PC-3 (cell line): ENCODE data around the gene NCF4. TPM values are rescaled to one million over a fixed set of nuclear protein-coding genes. Genes with fewer than 3 reads are reported as not detected.

Experiments used
- ATAC-seq: fragments of 200-7000 bp; cut with Tn5 transposase; 2 replicates; pipeline ENCODE4 v1.9.1; 2020; ENCODE audit warnings: mild to moderate bottlenecking, moderate library complexity
- BruUV-seq: library from RNA; stranded (reverse); fragments of 400-500 nt; replicated peaks from 2 replicates; lab custom pipeline; 2021; lab: Mats Ljungman, UMichigan
- CTCF ChIA-PET: fragments of 300-600 bp; sonication (Branson Sonifier 250); formaldehyde crosslinking; loops from one replicate; lab custom pipeline; 2022; ENCODE audit warnings: antibody characterized with exemption; lab: Charles Lee
- POLR2A ChIA-PET: fragments of 300-600 bp; sonication (Branson Sonifier 250); formaldehyde crosslinking; loops from one replicate; lab custom pipeline; 2022; ENCODE audit warnings: antibody characterized with exemption; ENCODE audit not compliant: unreplicated experiment; lab: Charles Lee
- DNase-seq: peaks from one replicate; pipeline ENCODE4 v3.0.0-alpha.2; 2015
- H2AFZ ChIP-seq: fragments of 300-600 bp; sonication (generic); 2 replicates; pipeline ENCODE4 v1.6.0; 2016; ENCODE audit warnings: antibody characterized with exemption, low read length
- H3F3A ChIP-seq: fragments of 300-600 bp; sonication (generic); one replicate; pipeline ENCODE4 v1.6.0; 2017; ENCODE audit warnings: antibody characterized with exemption, low read length, control low read depth, mild to moderate bottlenecking; ENCODE audit not compliant: unreplicated experiment
- H3K27ac ChIP-seq: fragments of 300-600 bp; sonication (generic); 2 replicates; pipeline ENCODE4 v1.5.1; 2016; ENCODE audit warnings: mild to moderate bottlenecking, low read length
- H3K27me3 ChIP-seq: fragments of 300-600 bp; sonication (generic); 2 replicates; pipeline ENCODE4 v1.6.1; 2016; ENCODE audit warnings: low read length, mixed read lengths
- H3K36me3 ChIP-seq: fragments of 300-600 bp; sonication (generic); 2 replicates; pipeline ENCODE4 v1.6.1; 2016; ENCODE audit warnings: low read depth, mixed run types, low read length, mixed read lengths
- H3K4me1 ChIP-seq: fragments of 300-600 bp; sonication (generic); 2 replicates; pipeline ENCODE4 v1.5.1; 2016; ENCODE audit warnings: low read length; ENCODE audit not compliant: insufficient read depth
- H3K4me2 ChIP-seq: fragments of 300-600 bp; sonication (generic); 2 replicates; pipeline ENCODE4 v1.6.0; 2016; ENCODE audit warnings: low read length
- H3K4me3 ChIP-seq: fragments of 300-600 bp; sonication (generic); 2 replicates; pipeline ENCODE4 v1.5.1; 2016; ENCODE audit warnings: mild to moderate bottlenecking, low read length, mixed read lengths
- H3K79me2 ChIP-seq: fragments of 300-600 bp; sonication (generic); 2 replicates; pipeline ENCODE4 v1.6.1; 2017; ENCODE audit warnings: low read length, mixed read lengths
- H3K9ac ChIP-seq: fragments of 300-600 bp; sonication (generic); 2 replicates; pipeline ENCODE4 v1.6.0; 2016; ENCODE audit warnings: mild to moderate bottlenecking, low read length
- H3K9me2 ChIP-seq: fragments of 300-600 bp; sonication (generic); replicated peaks from 2 replicates; pipeline ENCODE4 v1.6.1; 2016; ENCODE audit warnings: mixed run types, low read length, mixed read lengths
- H3K9me3 ChIP-seq: fragments of 300-600 bp; sonication (generic); 2 replicates; pipeline ENCODE4 v1.6.1; 2016; ENCODE audit warnings: low read length, mixed read lengths
- H4K20me1 ChIP-seq: fragments of 300-600 bp; sonication (generic); 2 replicates; pipeline ENCODE4 v1.6.1; 2016; ENCODE audit warnings: low read length, mixed read lengths
- EZH2 ChIP-seq: fragments of 300-600 bp; sonication (generic); IDR thresholded peaks from one replicate; pipeline ENCODE4 v1.6.1; 2017; ENCODE audit warnings: antibody characterized with exemption, mild to moderate bottlenecking, low read length; ENCODE audit not compliant: unreplicated experiment
- EZH2phosphoT487 ChIP-seq: fragments of 300-600 bp; sonication (generic); IDR thresholded peaks from 2 replicates; pipeline ENCODE4 v1.6.1; 2018; ENCODE audit warnings: mild to moderate bottlenecking, antibody characterized with exemption, low read length, borderline replicate concordance
- intact Hi-C: fragments of 100-400 bp; cut with micrococcal nuclease; formaldehyde crosslinking; loops from 2 replicates; pipeline ENCODE4 v1.9.0; 2023
- total RNA-seq: library from RNA; depleted of rRNA; stranded (reverse); fragments of >200 nt; gene quantifications from 2 replicates; pipeline ENCODE4 v1.2.3, GENCODE V29; 2014
- TF ChIP-seq, protein P1 (sequence below): fragments of 300-600 bp; sonication (generic); conservative IDR thresholded peaks from 2 replicates; pipeline ENCODE4 v1.5.1; 2017; ENCODE audit warnings: antibody characterized with exemption, low read depth, mild to moderate bottlenecking, low read length

The NCF4 gene
- total RNA-seq, 1 experiment from 2014 or later = 0.47 TPM

DNA sequence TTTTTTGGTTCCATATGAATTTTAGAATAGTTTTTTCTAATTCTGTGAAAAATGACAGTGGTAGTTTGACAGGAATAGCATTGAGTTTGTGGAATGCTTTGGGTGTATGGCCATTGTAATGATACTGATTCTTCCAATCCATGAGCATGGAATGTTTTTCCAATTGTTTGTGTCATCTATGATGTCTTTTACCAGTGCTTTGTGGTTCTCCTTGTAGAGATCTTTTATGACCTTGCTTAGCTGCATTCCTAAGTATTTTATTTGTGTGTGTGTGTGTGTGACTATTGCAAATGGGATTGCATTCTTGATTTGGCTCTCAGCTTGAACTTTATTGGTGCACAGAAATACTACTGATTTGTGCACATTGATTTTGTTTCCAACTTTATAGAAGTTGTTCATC lies 49.7 kb downstream of the NCF4 start:
- ChIA-PET CTCF (no interaction called here), POLR2A (no interaction called here)
- Histone ChIP-seq H3K9me3 (no peaks in the 10 kb centered on the region), H3K36me3 (no peaks in the 10 kb centered on the region), H3F3A (no peaks in the 10 kb centered on the region), H4K20me1 (no peaks in the 10 kb centered on the region), H3K9me2 (no peaks in the 10 kb centered on the region), H2AFZ (no peak overlapping the region), H3K4me3 (no peak overlapping the region), H3K9ac (no peak overlapping the region), H3K27me3 (peaks cover 19% of the 10 kb centered on the region), H3K79me2 (no peaks in the 10 kb centered on the region), H3K4me2 (no peak overlapping the region), H3K27ac (no peak overlapping the region), H3K4me1 (no peaks in the 10 kb centered on the region)
- TF ChIP-seq, protein P1, sequence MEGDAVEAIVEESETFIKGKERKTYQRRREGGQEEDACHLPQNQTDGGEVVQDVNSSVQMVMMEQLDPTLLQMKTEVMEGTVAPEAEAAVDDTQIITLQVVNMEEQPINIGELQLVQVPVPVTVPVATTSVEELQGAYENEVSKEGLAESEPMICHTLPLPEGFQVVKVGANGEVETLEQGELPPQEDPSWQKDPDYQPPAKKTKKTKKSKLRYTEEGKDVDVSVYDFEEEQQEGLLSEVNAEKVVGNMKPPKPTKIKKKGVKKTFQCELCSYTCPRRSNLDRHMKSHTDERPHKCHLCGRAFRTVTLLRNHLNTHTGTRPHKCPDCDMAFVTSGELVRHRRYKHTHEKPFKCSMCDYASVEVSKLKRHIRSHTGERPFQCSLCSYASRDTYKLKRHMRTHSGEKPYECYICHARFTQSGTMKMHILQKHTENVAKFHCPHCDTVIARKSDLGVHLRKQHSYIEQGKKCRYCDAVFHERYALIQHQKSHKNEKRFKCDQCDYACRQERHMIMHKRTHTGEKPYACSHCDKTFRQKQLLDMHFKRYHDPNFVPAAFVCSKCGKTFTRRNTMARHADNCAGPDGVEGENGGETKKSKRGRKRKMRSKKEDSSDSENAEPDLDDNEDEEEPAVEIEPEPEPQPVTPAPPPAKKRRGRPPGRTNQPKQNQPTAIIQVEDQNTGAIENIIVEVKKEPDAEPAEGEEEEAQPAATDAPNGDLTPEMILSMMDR = no peak
- no peak for TF ChIP-seq EZH2
- TF ChIP-seq EZH2phosphoT487 = no peak
- peak; percentile 57 for DNase-seq
- intact Hi-C loops = no loop called here
- BruUV-seq = no TSS peak
- no peak for ATAC-seq

DNA sequence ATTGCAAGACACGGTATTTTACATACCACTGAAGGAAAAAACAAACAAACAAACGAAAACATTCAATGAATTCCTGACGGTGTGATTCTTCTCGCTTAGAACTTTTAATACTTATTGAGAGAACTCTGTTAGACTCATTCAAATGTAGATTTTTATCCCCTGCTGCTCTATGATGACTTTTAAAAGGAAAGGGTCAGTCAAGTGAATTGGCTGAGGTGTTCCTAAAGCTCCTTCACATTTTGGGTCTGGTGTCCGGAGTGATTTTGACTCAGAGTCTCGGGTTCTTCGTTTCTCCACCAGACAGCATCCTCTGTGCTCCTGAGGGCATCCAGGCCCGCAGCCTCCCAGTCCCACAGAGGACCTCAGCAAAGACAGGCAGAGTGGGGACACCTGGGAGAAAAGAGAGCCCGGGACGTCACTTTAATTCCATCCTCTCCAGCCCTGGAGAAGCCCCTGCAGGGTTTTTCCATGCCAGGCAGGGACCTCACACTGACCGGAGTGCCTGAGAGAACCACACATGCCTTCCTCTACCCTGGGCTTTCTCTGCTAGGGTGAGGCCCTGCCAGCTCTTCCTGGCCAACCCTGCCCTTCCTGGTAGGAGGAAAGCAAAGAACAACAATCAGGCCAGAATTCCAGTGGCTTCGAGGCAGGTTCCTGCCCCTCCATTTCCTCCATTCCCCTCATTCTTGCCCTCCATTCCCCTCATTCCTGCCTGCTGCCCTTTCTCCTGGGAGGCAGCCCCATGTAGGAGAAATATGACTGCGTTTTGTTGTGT lies 51.3 kb downstream of the NCF4 start:
- H3K4me1 ChIP-seq = no peaks in the 10 kb centered on the region
- no peak for DNase-seq
- CTCF ChIA-PET = no interaction called here
- no peak overlapping the region for H3K27ac ChIP-seq
- H3K9me2 ChIP-seq = no peaks in the 10 kb centered on the region
- no peaks in the 10 kb centered on the region for H3K9me3 ChIP-seq
- H3K9ac ChIP-seq = no peak overlapping the region
- intact Hi-C loops = no loop called here
- ATAC-seq = no peak
- no peak for TF ChIP-seq EZH2phosphoT487
- no peak for TF ChIP-seq EZH2
- TF ChIP-seq, protein P1 = no peak
- H3K4me2 ChIP-seq = no peak overlapping the region
- H4K20me1 ChIP-seq = no peaks in the 10 kb centered on the region
- peaks cover 22% of the 10 kb centered on the region for H3K27me3 ChIP-seq
- no peak overlapping the region for H3K4me3 ChIP-seq
- POLR2A ChIA-PET = no interaction called here
- H3K79me2 ChIP-seq = no peaks in the 10 kb centered on the region
- no TSS peak for BruUV-seq
- H3F3A ChIP-seq = no peaks in the 10 kb centered on the region
- no peaks in the 10 kb centered on the region for H3K36me3 ChIP-seq
- no peak overlapping the region for H2AFZ ChIP-seq

DNA sequence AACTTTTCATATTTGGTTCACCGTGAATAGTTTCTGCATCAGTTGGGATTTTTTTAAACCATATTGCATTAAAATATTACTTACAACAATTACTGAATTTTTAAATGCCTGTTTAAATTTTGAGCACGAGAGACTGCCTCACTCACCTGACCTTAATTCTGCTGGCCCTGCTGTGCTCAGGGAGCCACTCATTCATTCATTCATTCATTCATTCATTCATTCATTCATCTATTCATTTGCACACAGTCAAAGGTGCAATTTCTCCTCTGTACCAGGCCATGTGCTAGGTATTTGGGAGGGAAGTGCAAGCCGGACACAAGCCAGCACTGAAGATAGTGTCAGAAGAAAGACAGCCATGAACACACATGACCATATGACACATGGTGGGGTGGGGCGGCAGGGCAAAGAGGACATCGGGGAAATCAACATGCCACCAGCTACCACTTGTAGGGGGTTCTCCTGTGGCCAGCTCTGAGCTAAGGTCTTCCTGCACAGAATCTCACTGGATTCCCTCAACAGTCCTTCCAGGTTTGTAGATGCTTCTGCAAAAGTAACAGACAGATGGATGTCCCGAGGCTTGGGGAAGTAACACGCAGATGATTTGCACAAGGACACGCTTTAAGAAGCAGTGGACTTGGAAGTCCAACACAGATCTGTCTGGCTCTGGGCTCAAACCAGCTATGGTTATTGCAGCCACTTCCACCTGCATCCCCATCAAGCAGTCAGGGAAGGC lies 52.1 kb downstream of the NCF4 start:
- TF ChIP-seq EZH2phosphoT487 (no peak), EZH2 (no peak)
- TF ChIP-seq, protein P1 = no peak
- intact Hi-C loops = no loop called here
- Histone ChIP-seq H3F3A (no peaks in the 10 kb centered on the region), H3K27ac (no peak overlapping the region), H3K9ac (no peak overlapping the region), H3K9me2 (no peaks in the 10 kb centered on the region), H3K4me3 (no peak overlapping the region), H3K4me1 (no peaks in the 10 kb centered on the region), H2AFZ (no peak overlapping the region), H3K79me2 (no peaks in the 10 kb centered on the region), H4K20me1 (no peaks in the 10 kb centered on the region), H3K36me3 (no peaks in the 10 kb centered on the region), H3K4me2 (no peak overlapping the region), H3K27me3 (peaks cover 14% of the 10 kb centered on the region), H3K9me3 (no peaks in the 10 kb centered on the region)
- no TSS peak for BruUV-seq
- ChIA-PET POLR2A (no interaction called here), CTCF (no interaction called here)
- ATAC-seq = no peak
- DNase-seq = no peak
